ENCODE data around the gene SMIM24.

The SMIM24 gene

DNA sequence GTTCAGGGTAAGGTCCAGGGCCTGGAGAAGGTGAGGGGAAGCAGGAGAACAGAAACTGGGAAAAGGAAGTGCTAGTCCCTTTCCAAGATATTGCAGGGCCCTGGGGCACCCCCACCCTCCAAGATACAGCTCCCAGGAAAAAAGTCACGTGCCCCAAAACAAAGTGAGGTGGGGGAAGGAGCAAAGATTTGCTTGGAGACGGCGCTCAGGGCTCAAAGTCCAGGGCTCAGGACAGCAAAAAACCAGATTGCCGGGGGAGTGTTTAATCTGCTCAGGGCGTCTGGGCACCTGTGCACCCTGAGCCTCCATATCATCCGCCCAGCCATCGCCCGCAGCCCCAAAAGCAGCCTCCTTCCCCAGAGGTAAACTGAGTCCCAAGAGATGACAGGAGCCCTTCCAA, 6.3 kb downstream of the SMIM24 start:
- DNase-seq (ENCODE audit: low read depth in 2 of 2), result no peak

DNA sequence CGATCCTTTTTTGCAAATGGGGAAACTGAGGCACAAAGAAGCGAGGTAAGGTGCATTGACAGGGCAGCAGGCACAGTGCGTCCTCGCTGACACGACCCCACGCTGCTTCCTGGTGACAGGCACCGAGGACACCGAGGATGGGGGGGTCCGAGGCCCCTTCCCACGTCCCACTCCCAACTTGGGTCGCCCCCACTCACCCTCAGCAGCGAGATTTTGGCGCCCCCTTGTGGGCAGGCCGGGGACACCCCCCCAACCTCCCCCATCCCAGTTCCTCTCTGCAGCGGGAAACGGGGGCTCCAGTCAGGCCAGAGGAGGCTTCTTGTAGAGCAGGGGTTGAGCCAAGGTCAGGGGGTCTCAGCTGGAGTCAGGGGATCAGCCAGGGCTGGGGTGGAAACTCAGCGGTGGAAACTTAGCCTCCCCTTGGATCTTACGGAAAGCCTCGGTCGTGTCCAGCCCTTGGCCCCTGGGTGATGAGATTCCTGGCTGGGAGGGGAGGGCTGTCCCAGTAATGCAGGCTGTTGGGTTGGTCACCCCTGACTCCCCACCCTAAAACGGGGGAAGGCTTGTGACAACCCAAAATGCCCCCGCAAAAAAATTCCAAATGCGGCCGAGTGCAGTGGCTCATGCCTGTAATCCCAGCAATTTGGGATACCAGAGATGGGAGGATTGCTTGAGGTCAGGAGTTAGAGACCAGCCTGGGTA, 8.2 kb downstream of the SMIM24 start:
- DNase-seq (ENCODE audit: low read depth in 2 of 2), result peak in 1 of 2 donors; percentile 19

DNA sequence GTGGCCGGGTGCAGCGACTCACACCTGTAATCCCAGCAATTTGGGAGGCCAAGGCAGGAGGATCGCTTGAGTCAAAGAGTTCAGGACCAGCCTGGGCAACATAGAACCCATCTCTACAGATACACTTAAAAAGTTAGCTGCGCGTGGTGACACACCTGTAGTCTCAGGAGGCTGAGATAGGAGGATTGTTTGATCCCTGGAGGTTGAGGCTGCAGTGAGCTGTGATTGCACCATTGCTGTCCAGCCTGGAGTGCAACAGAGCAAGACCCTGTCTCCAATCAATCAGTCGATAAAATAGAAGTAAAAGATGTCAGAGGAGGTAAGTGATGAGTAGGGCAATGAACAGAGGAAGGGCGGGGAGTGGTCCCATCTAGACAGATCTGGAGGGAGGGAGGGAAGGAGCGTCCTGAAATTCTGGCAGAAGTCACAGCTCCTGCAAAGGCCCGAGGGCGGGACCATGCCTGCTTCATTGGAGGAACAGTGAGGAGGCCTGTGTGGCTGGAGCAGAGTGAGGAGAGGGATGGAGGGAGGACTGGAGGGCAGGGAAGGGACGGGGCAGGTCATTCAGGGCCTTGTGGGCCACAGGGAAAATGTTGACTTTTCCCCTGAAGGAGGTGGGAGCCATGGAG, 9.7 kb downstream of the SMIM24 start:
- no peak for DNase-seq (ENCODE audit: low read depth in 2 of 2)

DNA sequence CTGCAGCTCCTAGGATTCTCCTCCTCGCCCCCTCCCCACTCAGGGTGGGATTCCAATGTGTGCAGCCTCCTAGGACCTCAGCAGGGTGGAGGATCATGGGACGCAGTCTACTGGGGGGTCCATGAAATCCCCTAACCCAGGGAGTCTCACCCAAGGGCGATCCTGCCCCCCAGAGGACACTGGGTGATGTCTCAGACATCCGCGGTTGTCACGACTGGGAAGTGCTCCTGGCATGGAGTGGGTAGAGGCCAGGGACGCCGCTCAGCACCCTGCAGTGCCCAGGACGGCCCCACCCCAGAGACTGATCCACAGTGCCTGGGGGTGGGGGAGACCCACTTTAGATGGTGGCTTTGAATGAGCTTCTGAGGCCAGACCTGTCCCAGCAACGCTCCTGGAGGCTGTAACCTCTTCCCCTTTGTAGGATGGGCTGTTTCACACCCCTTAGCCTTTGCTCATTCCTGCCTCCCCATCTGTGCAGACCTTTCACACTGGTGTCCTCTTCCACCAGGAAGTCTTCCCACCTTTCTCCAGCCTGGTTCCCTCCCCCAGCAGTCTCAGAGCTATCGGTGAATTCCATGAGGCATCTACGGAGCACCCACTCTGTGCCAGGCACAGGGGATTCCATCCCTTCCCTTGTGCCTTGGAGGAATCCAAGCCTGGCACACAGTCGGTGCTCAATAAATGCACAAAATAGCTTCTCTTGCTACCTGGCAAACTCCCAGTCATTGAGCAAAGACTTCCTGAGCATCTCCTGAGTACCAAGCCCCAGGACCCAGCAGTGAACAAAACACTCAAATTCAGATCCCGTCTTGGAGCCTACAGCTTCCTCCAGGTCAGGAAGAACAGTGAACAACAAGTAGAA, 10.5 kb downstream of the SMIM24 start:
- DNase-seq (ENCODE audit: low read depth in 2 of 2), result no peak

DNA sequence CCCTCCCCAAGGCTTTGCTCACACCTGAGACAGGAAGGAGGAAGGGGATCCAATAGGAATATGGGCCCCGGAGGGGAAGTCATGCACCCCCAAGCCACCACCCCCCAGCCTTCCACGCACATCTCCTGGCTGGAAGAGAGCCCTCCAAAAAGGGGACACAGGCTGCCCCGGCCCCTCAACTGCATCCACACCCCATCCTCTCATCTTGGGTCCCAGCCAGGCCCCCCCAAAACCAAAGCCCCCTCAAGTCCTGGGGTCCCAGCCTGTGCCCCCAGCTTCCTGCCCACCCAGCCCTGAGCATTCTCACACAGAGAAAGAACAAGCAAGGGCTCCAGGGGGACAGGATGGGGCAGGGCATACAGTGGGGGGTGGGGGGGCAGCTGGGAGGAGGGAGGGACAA, 12.1 kb downstream of the SMIM24 start:
- DNase-seq (ENCODE audit: low read depth in 2 of 2), result no peak

DNA sequence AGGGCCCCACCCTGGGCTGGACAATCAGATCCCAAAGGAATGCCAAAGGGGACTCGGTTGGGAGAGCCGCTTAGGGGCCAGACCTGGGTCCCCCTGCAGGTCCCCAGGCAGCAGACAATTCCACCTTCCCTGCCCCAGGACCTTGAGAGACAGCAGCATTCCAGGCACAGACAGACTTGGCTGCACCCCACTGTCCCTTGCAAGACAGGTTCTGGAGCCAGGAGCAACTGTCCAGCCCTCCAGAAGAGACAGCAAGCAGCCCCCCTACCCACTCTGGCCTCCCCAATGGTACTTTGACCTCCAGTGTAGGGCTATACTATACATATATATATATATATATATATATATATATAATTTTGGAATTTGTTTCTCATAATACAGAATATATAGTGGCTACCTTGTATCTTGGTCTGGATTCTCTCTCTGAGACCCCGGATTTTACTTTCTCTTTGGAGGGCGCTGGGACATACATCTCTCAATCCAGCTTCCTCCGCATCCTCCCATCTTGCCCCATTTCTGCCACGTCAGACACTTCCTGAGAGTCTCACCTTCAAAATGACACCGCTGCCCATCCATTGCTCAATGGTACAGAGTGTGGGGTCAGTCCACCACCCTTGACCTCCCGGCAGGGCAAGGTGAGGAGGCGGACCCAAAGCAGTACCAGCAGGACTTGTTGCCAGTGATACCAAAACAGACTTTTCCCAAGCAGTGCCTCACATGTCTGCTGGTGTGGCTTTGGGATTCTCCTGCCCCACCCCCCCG, 12.7 kb downstream of the SMIM24 start:
- DNase-seq (ENCODE audit: low read depth in 2 of 2), result no peak

DNA sequence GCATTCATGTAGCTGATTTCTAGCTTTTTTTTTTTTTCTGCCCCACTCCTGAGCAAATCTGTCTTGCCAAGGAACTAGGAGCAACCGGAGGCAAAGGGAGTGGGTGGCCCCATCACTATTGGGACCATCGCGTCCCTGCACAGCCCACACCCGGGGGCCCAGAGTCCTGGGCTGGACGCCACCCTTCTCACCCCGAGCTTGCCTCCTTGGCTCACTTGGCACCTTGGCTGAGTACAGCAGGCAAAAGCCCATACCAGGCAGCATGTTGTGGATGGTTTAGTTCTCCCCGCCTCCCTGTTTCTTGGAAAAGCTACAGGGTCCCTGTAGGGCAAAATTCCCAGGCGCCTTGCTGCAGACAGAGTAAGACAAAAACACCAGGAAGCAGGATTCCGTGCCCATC, 13.7 kb downstream of the SMIM24 start:
- no peak for DNase-seq (ENCODE audit: low read depth in 2 of 2)

DNA sequence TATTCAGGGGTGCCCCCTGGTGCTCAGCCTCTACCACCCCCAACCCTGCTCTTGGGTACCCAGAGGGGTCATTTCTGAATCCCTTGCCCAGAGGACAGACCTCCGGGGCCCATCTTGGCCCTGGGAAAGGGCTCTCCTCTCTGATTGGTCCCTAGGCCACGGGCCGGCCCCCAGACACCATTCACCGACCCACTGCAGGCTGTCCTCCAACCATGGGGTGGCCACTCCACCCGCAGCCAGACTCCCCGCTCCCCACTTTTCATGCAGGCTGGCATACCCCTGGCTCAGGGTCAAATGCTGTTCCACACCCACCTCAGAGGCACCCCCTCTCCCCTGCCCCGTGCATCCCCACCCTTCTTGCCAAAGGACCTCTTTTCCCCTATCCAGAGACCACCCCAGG, 14.8 kb downstream of the SMIM24 start:
- DNase-seq (ENCODE audit: low read depth in 2 of 2), result no peak

DNA sequence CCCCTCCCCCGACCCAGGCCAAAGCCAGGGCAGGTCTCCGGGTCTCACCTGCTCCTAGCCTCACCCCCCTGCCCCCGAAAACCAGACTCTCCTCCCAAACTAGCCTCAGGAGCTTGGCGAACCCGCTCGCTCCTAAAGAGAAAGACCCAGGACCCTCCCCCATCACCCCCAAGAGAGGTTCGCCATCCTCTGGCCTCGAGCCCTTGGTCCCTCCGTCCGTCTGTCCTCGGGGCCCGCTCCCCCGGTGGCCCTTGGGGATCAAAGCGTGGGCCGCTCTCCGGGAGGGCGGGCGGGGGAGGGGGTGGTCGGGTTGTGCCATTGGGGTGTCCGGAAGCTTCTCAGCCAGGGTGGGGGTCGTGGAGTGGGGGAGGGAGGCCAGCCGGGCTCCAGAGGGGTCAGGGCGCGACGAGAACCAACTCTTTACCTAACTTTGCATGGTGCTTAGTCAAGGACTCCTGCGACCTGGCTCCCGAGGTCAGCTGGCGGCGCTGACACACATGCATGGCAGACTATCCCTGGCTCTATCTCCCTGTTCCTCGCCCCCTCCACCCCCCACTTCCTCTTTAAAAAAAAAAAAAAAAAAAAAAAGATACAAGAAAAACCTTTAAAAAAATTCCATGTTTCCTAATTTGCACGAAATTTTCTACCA, 15.6 kb downstream of the SMIM24 start:
- no peak for DNase-seq (ENCODE audit: low read depth in 2 of 2)

DNA sequence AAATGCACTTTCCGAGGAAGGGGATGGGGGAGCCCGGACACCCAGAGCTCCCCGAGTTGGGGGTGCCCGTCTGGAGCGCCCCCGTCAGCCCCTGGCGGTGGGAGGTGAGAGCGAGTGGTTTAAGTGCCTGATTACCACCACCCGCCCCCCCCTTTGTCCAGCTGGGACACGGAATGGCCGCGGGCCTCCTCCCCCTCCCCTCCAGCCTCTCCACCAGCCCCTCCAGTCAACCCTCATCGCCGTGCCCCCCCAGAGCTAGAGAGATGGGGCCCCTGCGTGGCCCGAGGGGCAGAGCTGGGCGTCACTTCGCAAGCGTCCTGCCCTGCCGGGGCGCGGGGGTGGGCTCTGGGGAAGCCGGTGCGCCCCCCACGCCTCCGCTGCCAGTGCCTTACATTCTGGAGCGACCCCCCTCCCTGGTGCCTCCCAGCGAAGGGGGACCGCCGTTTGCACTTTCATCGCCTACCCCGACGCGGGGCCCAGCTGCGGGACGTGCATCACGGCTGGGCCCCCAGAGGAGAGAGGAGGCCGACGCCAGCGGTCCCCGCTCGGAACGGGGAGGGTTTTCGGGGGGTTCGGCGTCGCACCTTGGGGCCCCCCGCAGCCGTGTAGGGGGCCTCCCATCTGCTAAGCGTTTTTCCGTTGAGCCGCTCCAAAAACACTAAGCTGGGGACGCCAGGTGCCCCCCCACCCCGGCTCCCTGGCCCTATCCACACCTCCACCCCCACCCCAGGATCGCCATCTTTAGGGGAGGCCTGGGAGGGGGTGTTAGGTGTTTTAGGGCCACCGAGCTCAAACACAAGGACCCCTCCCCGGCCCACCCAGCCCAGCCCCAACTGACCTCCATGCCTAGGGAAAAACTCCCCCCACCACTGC, 16.4 kb downstream of the SMIM24 start:
- DNase-seq (ENCODE audit: low read depth in 2 of 2), result no peak

DNA sequence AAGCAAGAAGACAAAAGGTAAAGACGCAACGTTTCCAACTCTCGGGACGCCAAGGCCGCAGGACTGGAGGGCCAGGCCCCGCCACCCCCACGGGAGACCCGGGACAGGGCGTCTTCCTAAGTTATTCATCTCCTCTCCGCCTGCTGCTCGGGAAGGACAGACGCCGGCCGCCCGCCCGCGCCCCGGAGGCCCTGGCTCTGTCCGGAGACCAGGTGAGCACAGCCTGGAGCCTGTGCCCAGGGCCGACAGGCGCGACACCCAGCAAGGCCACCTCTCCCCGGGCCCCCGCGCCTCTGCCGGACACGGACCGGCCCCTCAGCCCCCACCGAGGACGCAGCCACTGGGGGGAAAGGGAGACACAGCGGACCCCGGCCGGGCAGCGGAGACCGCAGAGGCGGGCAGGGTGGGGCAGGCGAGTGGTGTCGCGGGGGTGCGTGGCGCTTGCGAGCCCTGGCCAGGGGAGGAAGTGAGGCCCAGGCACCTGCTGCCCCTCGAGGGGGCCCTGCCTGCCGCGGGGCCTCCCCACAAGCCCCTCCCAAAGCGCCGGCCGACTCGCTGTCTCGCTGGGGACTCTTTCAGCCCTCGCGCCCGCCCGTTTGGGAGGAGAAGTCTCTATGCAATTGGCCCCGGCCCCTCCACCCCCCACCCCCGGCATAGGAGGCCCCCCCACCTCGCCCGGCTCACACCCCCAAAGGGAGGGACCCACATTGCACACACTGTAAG, 17.2 kb downstream of the SMIM24 start:
- DNase-seq (ENCODE audit: low read depth in 2 of 2), result no peak

DNA sequence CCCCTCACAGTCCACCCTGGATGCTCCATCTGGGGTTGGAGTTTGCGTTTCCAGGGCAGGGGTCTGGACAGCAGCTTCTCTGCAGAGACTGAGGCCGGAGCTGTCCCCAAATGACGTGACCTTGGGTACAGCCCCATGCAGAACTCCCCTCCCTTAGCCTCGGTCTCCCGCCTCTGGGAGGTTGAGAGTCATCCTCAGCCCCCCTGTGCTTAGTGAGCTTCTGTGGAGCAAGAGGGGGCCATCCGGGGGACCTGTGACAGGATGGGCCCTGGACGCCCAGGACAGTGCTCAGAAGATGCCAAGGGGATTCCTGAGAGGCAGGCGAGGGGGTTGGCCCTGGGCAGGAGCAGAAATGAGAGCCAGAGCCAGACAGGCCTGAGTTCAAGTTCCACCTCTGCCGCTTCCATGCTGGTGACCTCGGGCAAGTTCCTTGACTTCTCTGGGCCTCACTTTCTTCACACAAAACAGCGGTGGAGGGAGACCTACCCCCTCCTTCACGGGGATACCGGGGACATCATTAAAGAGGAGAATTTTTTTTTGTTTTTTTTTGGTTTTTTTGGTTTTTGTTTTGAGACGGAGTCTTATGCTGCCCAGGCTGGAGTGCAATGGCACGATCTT, 20.3 kb downstream of the SMIM24 start:
- no peak for DNase-seq (ENCODE audit: low read depth in 2 of 2)

DNA sequence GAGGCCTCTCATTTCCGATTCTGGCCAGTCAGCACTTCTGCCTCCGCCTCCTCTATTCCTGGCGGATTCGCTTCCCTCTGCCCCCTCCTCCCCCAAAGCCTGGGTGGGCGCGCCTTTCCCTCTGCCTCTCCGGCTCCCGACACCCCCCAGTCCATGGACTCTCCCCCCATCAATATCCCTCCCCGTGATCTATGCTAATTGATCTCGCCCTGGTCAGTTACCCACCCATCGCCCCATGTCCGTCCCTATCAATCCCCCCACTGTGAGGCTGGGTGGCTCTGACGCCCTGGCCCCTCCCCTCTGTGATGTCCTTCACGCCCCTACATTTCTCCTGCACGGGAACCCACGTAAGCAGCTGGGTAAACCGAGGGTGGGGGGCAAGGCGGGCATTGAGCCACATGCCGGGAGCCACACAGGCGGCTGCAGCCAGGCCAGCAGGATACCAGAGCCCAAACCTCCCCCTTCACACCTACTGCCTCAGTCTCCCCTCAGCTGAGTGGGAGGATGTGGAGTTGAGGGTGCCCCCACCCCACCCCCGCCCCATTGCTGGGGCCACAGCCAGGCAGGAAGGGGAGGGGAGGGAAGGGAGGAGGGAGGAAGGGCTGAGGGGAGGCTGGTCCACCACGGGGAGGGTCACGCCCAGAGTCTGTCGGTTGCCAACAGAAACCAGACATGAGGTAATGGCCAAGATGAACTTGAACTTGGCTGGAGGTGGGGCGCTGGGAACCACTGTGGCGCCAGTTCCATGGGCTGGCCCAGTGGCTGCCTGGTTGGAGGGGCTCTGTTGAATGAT, 21.0 kb downstream of the SMIM24 start:
- DNase-seq (ENCODE audit: low read depth in 2 of 2), result no peak

DNA sequence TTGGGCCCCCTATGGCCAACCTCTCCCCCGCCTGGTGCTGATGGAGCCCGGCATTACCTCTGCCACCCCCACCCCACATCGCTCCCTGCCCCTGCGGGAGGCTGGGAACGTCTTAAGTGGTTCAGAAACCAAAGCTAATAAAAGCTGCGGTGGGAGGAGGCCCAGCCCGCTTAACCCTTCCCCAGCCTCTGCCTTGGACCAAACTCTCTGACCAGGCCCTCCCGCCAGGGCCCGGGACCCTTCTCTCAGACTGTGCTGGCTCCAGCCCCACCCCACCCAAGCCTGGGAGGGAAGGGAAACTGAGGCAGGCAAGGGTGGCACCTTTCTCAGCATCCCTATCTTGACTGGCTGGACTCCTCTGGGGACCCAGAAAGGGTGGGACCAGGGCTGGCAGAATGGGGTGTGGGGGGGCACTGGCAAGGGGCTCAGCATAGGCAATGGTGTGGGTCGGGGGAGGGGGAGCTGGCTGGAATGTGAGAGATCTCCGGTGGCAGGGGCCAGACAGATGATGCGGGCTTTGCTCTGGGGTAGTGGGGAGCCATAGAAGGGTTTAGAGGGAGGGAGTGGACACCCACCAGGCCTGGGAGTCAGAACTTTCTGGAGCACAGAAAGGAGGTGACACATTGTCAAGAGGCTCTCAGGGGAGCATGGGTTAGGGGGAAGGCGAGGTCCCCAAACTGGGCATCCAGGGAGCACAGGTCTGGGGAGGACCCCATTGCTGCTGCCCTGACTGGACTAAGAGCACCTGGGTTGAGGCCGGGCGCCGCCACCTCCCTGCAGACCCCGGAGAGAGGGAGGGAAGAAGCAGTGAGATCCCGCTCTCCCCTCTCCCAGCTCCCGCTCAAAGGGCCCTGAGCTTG, 21.9 kb downstream of the SMIM24 start:
- no peak for DNase-seq (ENCODE audit: low read depth in 2 of 2)

DNA sequence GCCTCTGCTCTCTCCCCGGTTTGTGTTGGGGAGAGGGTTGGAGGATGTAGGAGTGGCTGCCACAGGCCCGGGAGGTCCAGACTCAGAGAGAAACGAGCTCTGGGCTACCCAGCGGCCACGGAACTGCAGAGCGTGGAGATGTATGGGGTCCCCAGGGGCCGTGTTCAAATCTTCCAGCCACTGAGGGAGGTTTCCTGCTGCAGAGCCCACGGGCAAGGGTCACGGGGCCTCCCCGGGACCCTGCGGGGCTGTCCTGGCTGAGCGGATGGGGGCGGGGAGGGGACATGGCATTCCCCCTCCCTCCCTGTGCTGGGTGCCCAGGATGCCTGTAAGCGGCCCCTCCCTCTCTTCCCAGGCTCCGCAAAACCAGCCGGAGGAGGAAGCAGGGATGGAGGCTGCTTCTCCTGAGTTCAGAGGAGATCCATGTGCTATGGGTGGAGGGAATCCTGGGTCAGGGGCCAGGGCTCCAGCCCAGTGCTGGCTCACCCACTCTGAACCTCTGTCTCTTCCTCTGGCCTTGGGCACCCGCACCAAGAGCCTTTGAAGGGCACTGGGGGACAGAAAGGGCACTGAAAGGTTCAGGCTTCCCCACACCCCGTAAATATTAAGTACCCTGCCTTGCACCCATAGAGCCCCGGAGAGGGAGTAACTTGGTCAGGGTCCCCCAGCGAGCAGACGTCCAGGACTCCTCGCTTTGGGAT, 22.6 kb downstream of the SMIM24 start:
- DNase-seq (ENCODE audit: low read depth in 2 of 2), result no peak

DNA sequence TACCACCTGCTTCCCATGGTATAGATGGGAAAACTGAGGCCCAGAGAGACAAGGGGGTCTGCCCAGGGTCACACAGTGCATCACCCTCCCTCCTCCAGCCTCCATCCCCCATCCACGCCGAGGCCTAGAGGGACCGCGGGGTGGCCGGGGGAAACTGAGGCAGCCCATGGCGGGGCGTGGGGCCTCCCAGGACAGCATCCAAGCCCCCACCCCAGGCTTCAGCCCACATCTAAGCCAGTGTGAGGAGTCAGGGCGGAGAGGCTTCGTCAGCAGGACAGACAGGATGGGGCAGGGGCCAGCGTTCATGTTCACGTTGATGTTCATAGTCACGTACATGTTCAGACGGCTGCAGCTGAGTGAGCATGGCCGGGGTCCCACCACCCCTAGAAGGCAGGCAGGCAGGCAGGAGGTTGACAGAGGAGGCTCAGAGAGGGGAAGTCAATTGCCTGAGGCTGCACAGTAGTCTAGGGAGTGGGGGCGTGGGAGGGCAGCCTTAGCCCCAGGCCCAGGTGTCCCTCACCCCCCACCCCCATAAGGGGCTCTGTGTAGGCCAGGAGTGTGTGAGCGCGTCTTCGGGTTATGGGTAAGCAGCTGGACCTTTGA, 23.3 kb downstream of the SMIM24 start:
- no peak for DNase-seq (ENCODE audit: low read depth in 2 of 2)
